HG03439 (cell line): Measurements from ENCODE around the gene CSNK2A2.

Source experiments
- ATAC-seq: cut with Tn5 transposase; IDR thresholded peaks from one replicate; pipeline ENCODE4 v1.9.1; 2021; ENCODE audit warnings: mild to moderate bottlenecking, moderate library complexity; ENCODE audit not compliant: unreplicated experiment

The CSNK2A2 gene

DNA sequence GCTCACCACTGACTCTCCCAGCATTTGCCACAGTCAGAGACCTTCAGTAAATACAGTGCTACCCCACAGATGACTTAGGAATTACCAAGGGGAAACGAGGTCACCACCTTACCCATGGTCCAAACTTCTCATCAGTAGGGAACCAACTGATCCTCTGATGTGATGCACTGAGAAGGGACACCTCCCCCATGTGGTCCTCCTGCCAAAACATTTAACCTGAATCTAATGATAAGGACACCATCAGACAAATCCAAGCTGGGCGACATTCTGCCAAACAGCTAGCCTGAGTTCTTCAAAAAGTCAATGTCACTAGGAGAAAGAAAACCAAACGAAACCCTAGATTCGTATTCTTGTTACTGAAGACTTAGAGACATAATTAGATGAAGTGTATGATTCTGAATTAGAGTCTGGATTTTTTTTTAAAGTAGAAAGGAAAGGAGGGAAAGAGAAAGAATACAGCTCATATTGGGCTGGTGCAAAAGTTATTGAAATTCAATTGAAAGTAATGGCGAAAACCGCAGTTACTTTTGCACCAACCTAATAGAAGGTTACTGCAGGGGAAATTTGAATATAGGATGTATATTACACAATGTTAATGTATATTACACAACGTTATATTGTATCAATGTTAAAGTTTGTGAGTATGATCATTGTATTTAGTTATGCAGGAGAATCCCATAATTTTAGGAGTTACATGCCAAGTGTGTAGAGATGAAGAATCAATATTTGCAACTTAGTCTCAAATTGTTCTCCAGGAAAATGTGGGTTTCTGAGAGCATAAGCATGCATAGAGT lies 2.3 kb upstream of the CSNK2A2 start:
- no peak for ATAC-seq

DNA sequence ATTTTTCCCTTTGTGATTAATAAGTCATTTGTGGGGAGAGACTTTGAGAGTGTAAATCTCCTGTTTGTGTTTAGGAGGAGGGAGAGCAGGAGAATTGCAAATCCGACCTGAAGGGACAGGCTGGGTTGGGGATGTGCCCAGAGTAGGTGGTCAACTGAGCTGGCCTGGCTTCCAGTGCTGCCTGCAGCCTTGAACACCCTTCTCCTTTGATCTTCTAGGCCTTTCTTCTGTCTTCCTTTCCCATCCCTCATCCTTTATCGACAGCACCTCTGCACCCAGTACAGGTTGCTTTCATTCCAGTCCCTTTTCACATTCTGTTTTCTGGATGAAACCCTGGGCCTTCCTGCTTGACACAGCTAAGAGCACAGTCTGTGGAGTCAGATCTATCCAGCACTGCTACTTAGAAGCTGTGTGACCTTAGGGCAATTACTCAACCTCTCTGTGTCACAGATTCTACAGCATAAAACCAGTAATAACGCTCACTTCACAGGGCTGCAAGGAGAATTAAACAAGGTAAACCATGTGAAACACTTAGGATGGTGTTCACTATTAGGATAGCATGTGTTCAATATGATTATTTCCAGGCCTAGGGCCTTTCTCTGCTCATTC lies 1.0 kb upstream of the CSNK2A2 start:
- ATAC-seq, result no peak

DNA sequence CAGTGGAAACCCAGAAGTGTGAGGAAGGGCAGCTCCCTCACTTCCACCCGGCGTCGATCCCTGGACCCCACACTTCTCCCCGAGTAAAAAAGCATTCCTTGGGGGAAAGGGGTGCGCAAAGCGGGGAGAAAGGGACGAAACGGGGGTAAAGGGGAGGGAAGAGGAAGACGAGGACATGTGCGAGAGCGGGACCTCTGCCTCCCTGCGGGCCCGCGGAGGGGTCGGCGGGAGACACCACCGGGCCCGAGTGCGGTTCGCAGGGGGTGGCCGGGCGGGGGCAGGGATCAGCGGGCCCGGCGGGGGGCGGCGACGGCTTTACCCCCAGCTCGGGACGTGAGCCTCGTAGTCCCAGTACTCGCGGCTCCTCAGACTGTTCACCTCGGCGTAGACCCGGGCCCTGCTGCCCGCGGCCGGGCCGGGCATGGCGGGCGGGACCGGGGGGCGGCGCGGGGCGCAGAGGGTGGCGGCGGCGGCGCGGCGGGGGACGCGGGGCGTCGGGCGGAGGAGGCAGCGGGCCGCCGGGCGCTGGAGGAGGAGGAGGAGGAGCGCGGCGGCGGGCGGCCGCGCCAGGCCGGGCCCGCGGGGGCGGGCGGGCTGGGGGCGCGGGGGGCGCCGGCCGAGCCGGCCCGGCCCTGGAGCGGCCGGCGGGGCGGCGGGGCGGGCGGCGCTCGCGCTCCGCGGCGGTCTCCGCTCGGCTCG lies 443 bp downstream of the CSNK2A2 start:
- ATAC-seq, result no peak

DNA sequence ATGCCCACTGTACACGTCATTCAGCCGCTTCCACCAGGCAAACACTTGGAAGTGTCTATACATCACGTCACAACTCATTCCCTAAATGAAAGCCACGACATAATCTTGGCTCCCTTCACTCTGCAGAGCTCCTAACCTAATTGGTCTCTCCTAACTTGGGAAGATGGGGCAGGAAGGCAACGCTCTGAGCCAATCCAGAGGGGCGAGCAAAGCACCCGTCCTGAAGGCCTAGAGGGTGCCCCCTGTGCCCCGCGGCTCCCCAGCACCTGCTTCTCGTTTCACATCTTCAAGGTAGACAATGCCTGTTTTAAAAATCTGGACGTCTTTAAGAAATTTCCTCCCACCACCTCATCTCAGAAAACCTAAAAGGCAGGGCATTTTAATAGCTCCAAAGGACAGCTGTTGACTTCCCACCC lies 1.0 kb downstream of the CSNK2A2 start:
- no peak for ATAC-seq

DNA sequence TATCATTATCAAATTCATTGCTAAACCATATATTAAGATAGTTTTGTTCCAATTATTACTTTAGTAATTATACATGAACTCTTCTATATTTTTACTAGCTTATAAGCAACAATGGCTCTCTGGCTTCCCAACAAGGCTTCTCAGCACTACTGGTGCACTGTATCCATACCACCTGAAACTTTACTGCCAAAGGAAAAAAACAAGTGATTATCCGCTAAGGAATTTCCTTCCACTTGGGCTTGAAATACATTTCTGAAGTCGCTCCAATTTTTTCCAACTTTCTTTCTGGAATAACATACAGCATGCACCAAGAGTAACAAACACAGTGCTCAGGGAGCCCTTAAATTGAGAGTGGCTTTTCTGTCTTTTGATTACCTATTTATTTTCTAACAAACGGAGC lies 2.1 kb downstream of the CSNK2A2 start:
- no peak for ATAC-seq

DNA sequence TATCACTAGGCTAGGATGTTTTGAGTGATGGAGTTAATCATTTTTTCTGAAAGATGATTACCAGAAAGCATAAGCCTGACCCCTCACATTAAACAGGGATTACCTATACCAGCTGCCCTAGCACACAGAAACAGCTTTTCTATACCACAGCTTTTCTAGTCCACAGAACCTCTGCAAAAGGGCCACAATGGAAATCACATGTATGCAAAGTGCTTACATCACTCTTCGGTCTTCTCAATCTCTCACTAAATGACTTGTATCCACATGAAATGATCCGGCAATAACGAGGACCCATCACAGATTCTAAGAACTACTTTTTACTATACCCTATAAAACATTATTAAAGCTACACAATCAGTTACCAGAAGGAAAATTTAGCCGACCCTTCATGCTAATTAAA lies 2.6 kb downstream of the CSNK2A2 start:
- no peak for ATAC-seq

DNA sequence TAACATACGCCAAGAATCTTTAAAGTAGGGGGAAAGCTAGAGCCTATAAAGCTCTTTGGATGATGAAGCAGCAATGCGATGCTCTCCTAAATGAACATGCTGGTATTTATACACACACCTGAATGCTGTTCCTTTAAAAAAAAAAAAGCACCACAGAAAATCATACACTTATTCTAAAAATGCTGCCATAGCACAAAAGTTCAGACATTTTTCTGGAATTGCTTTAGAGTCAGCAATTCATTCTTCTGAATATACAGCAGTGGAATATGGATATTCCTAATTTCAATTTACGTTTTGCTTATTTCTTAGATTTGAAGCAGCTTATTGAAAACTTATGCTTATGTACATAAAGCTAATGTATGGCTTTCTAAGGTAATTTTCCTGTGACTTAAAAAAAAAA lies 3.1 kb downstream of the CSNK2A2 start:
- no peak for ATAC-seq

DNA sequence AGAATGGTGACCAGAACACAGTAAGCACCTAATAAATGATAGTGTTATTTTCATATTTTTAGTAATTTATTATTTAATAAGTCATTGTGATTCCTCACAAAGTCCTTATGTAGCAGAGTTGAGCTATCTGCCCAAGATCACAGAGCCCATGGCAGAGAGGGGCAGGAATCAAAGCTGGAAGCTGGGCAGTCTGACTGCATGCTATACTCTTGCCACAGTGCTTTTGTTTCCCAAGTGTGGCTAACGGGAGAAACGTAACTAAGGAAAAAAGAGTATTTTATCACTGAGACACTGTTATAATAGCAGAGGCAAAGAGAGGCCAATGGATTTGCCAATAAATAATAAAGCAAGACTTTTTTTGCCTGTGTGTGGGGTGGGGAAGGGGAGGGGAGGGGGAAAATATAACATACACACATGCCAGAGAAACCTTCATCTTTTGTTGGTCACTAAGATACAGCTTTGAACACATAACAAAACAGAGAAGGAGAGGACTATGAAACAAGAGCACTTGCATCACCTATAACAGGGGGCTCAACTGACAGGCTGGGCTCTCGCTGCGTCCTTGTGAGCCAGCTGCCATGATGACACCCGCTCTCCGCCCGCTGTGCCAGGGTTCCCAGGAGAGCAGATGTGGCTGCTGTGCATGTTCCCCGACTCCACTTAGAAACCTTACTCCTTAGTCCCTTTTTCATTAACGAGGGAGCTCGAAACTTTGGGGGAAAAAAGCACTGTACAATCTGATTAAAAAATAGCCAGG lies 10.1 kb downstream of the CSNK2A2 start:
- no peak for ATAC-seq

DNA sequence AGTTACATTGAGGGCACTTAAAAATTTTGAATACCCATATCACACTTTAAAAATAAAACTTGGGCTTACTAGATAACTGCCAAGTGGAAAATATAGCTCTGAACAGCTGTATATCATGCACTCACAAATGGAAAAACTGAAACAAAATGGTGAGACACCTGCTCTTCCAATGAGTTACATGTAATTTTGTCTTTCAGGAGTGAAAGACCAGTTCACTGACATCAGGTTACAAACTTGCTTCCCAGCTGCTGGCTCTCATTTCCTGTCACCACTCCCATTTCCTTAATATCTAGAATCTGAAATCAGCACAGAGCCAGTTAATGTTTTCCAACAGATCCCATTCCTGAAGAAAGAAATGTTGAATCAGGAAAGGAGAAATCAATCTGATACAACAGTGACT lies 10.8 kb downstream of the CSNK2A2 start:
- no peak for ATAC-seq

DNA sequence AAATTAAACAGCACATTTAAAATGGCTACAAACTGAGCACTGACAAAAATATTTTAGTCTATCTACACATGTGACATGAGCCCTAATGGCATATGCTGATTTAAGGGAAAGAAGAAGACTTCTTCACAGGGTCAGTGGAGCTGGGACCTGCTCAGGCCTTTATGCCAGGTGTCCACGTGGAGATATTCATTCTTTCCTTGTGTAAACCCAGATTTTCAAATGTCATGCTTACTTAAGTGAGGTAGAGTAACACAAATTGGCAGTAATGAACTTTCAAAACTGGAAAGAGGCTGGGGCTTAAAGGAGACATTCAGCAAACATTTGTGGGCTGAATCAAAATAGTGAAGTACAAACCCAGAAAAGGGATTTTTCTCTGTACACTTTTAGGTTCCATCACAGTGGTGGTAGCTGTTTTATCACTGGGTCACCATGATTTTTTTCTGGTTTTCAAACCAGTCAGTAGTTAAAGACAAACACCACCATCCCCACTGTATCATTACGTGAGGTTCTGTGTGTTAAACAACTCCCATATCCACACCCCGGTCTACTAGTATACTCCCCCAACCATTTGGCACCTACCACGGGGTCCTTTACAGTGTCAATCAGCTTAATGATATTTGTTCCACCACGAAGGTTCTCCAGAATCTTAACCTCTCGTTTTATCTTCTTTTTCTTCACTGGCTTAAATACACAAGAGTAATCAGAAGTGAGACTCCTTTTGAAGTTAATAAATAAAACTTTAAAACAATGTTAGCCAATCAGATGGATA lies 11.5 kb downstream of the CSNK2A2 start:
- no peak for ATAC-seq

DNA sequence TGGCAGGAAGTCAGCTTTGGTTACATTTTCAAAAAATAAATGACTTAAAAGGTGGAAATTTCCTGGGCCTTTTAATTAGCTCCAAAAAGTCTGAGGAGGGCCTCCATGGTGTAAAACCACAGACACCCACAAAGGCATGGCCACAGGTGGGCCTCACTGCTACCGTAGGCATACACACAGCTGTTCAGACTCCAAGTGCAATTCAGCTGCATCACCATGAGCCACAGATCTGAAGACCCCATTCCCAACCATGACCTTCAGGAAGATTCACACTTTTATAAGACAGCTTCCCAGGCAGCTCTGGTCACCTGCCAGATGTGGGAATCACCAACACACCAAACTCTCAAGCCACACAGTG lies 20.6 kb downstream of the CSNK2A2 start:
- ATAC-seq, result no peak

DNA sequence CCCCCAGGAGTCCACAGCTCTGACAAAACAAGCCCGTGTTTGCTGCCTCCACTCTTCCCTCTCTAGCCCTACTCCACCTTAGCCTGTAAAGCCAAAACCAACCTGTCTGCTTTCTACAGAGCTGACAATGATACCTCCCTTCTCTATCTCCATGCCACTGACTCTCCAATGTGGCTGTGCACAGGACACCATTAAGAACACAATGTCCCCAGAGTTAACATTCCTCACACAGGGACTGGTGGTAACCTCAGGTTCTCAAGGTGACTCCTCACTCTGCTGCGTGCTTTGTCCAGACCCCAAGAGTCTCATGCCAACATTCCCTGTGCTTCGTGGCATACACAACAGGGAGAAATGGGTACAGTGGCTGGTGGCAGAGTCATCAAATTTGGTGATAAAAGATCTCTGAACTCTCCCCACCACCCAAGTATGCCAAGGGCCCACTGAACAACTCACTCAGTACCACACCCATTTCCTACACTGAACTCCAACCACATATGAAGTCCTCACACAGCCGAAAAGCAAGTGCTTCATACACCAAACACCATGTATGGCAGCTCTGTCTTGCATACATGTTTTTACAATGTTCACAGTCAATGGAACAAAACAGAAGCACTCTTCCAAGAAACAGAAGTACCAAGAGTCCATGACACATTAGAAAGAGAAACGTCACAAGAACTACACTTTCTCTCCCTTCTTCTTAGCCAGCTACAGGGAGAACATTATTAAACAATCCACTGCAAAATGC lies 21.1 kb downstream of the CSNK2A2 start:
- no peak for ATAC-seq

DNA sequence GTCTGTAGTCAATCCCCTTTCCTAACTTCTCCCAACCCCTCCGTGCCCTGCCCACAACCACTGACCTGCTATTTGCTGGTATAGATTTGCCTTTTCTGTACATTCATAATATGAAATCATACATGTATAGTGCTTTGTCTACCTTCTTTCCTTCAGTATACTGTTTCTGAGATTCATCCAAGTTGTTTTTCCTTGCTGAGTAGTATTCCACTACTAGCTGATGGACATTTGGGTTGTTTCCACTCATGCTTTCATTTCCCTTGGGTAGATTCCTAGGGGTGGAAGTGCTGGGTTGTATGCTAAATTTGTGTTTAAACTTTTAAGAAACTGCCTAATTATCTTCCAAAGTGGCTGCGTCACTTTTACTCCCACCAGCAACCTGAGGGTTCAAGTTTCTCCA lies 27.7 kb downstream of the CSNK2A2 start:
- ATAC-seq, result no peak

DNA sequence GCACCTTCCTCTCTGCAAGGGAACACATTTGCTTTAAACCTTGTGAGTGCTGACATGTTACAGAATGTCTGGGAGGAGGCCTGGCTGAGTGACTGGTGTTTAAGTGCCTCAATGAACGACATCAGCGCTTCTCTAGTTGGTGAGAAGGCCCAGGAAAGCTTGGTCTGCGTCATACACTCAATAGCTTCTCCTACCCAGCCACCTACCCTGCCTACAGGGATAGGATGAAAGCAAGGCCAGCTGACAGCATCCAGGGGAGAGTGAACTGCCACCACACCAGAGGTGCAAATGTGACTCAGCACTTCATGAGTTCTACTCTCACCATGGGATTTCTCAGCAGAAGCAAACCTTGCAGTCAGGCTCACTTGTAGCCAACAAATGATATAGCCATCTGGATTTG lies 37.1 kb downstream of the CSNK2A2 start:
- no peak for ATAC-seq

DNA sequence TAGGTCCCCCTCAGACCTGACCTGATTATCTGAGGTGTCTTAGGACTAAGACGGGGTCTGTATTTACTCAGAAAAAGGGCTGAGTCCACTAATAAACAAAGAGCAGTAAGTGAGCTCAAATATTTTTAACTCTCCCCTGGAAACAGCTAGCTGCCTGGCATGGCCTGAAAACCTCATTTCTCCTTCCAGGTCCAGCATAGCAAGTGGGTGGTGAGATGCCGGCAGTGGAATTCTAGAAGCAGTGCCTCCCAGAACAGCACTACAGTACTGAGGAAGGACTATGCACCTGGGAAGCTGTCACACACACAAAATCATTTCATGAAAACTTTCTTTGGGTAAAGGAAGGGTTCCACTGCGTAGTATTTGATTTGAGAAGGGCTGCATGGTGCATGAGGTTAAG lies 39.2 kb downstream of the CSNK2A2 start:
- ATAC-seq, result no peak

DNA sequence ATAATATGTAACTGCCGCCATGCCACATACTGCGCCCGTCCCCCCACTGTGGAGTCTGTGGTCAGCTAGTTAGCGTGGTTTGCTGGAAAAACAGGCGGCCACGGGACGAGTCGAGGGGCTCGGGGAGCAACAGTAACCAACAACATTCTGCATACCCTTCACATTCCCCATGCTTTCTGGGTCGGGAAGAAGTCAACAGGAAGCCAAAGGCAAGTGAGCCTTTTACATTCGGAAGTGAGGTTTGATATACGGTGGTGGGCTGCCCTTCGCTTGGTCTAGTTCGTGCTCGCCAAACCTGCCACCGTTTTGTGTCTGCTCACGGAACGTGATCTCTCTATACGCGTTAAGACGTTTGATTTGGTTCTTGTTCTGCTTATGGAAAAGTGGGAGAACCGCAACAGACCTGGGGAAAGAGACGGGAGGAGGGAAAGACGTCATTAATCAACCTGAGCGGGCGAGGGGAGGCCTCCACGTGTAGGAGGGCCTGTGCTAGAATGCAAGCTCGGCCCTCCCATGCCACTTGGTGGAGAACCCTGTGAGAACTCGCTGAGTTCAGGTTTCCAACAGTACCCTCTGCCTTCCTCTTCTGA lies 39.9 kb downstream of the CSNK2A2 start:
- ATAC-seq, result no peak

DNA sequence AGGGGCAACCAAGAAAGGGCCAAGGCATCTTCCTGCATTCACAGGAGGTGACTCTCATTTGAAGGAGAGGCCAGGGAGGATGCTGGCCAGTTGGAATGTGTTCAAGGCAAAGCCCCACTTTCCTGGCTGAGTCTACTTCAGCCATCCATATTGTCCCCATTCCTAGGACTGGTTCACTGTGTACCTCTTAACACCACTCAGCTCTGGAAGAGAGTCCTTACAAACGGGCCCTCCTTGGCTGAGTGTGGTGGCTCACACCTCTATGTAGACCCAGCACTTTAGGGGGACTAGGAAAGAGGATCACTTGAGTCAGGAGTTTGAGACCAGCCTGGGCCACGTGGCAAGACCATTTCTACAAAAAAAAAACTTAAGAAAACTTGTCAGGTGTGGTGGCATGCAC lies 40.7 kb downstream of the CSNK2A2 start:
- no peak for ATAC-seq

DNA sequence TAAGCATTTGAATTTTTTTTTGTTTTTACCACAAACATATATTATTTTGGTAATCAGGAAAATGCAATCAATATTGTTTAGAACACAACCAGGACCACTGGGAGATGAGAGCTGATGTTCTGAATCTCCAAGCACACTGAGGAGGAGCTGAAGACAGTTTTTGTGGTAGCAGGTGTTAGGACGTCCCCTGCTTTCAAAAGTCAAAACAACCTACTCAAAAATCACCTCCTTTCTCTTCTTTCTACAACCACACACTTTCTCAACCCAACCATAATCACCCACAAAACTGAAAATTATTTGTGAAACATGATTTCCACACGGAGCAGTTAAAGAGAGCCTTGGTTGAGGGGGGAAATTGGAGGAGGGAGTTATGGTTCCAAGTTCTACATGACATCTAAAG lies 42.1 kb downstream of the CSNK2A2 start:
- ATAC-seq, result no peak

DNA sequence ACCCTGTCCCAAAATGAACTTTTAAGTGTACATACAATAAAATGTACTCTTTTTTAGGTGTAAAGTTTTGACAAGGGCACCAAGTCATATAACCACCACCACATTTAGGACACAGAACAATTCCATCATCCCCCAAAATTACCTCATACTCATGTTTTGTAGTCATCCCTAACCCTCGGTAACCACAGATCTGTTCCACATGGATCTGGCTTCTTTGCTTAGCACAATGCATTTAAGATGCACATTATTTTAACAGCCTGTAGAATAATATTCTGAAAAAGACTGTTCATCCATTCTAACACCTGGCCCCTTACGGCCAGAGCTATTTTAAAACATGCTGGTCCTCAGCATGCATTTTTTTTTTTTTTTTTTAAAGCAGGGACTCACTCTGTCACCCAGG lies 43.6 kb downstream of the CSNK2A2 start:
- ATAC-seq, result no peak
